HEK293 (cell line): ENCODE data around the gene RASL11B.

Source experiments
- CTCF ChIA-PET: fragments of 350-600 bp; formaldehyde crosslinking; extraction: SDS; loops from one replicate; lab custom pipeline; 2021; ENCODE audit warnings: antibody characterized with exemption; lab: Yijun Ruan, JAX
- POLR2A ChIA-PET: fragments of 300-600 bp; formaldehyde crosslinking; extraction: SDS; loops from one replicate; lab custom pipeline; 2020; ENCODE audit warnings: antibody characterized with exemption, inconsistent platforms; lab: Yijun Ruan, JAX
- H3K27ac ChIP-seq: fragments of 200-500 bp; sonication (Bioruptor generic); 2 replicates; pipeline ENCODE4 v1.5.1; 2014; ENCODE audit warnings: low read depth, low read length, control low read depth, inconsistent platforms; ENCODE audit errors: extremely low read depth
- H3K36me3 ChIP-seq, 2 experiments: fragments of 200-500 bp in 1 of 2; sonication (Bioruptor generic) in 1 of 2; 1 replicate in 1 of 2; 2 replicates in 1 of 2; pipeline ENCODE4 v1.5.1; 2014 to 2017; ENCODE audit warnings: inconsistent platforms in 2 of 2, low read length in 2 of 2; ENCODE audit not compliant: control insufficient read depth in 2 of 2, insufficient read depth in 1 of 2
- H3K4me1 ChIP-seq: fragments of 200-500 bp; sonication (Bioruptor generic); 2 replicates; pipeline ENCODE4 v1.5.1; 2014; ENCODE audit warnings: mild to moderate bottlenecking, low read length, inconsistent platforms; ENCODE audit not compliant: control insufficient read depth, insufficient read depth
- H3K4me3 ChIP-seq: 2 replicates; pipeline ENCODE4 v1.5.1; 2011; ENCODE audit warnings: low read depth, mild to moderate bottlenecking, control low read depth, low read length, moderate library complexity
- H3K9me3 ChIP-seq: fragments of 200-500 bp; sonication (Bioruptor generic); 2 replicates; pipeline ENCODE4 v1.5.1; 2014; ENCODE audit warnings: low read depth, low read length, inconsistent platforms; ENCODE audit not compliant: control insufficient read depth, insufficient read depth
- SCRT1 ChIP-seq: fragments of 450-650 bp; formaldehyde crosslinking; IDR thresholded peaks from 2 replicates; pipeline ENCODE4 v1.5.1; 2016; ENCODE audit warnings: missing biosample characterization, missing genetic modification characterization, borderline replicate concordance
- ZBTB1 ChIP-seq: fragments of 450-650 bp; formaldehyde crosslinking; IDR thresholded peaks from 2 replicates; pipeline ENCODE4 v1.5.1; 2016; ENCODE audit warnings: missing biosample characterization, missing genetic modification characterization
- ZBTB44 ChIP-seq: fragments of 450-650 bp; IDR thresholded peaks from 2 replicates; pipeline ENCODE4 v1.5.1; 2018; ENCODE audit warnings: missing biosample characterization, mild to moderate bottlenecking, missing genetic modification characterization
- ZNF214 ChIP-seq: fragments of 450-650 bp; formaldehyde crosslinking; IDR thresholded peaks from 2 replicates; pipeline ENCODE4 v1.5.1; 2017; ENCODE audit warnings: missing biosample characterization, mild to moderate bottlenecking, missing genetic modification characterization, borderline replicate concordance
- ZNF274 ChIP-seq, 2 experiments: fragments of 200-500 bp in 1 of 2; fragments of 450-650 bp in 1 of 2; sonication (Bioruptor generic) in 1 of 2; formaldehyde crosslinking in 1 of 2; IDR thresholded peaks; 2 replicates each; pipeline versions ENCODE4 v1.5.1 to v1.6.1; 2014 to 2016; ENCODE audit warnings: borderline replicate concordance in 1 of 2, inconsistent platforms in 1 of 2, low read length in 1 of 2, missing biosample characterization in 1 of 2, missing genetic modification characterization in 1 of 2
- ZNF302 ChIP-seq: fragments of 450-650 bp; formaldehyde crosslinking; IDR thresholded peaks from 2 replicates; pipeline ENCODE4 v1.5.1; 2016; ENCODE audit warnings: missing biosample characterization, missing genetic modification characterization, low read depth
- ZNF510 ChIP-seq: fragments of 450-650 bp; formaldehyde crosslinking; IDR thresholded peaks from 2 replicates; pipeline ENCODE4 v1.5.1; 2018; ENCODE audit warnings: mild to moderate bottlenecking, missing genetic modification characterization, missing biosample characterization; ENCODE audit not compliant: insufficient replicate concordance
- ZNF596 ChIP-seq: fragments of 450-650 bp; IDR thresholded peaks from 2 replicates; pipeline ENCODE4 v1.5.0; 2018; ENCODE audit warnings: missing biosample characterization, mild to moderate bottlenecking, missing genetic modification characterization, moderate library complexity
- ZNF677 ChIP-seq: fragments of 450-650 bp; IDR thresholded peaks from 2 replicates; pipeline ENCODE4 v1.5.0; 2018; ENCODE audit warnings: missing biosample characterization, mild to moderate bottlenecking, missing genetic modification characterization, moderate library complexity
- ZNF785 ChIP-seq: fragments of 450-650 bp; formaldehyde crosslinking; IDR thresholded peaks from 2 replicates; pipeline ENCODE4 v1.5.1; 2016; ENCODE audit warnings: missing biosample characterization, missing genetic modification characterization

The RASL11B gene

GRCh38 chr4:52915730-52916300 is 53.7 kb downstream of the RASL11B start:
- Histone ChIP-seq H3K36me3 (no peaks in the 10 kb centered on the region), H3K9me3 (no peaks in the 10 kb centered on the region), H3K4me3 (no peak overlapping the region), H3K4me1 (no peaks in the 10 kb centered on the region), H3K27ac (no peak overlapping the region)
- POLR2A ChIA-PET: no interaction called here
- CTCF ChIA-PET: interaction anchor here (1.0 kb wide), 1 partner anchor 52 kb away, joined by 3 read pairs; no protein-coding TSS in a partner anchor
- TF ChIP-seq ZBTB44 (no peak), SCRT1 (tag by site-specific recombination) (no peak), ZNF596 (tag by site-specific recombination) (no peak), ZNF510 (tag by site-specific recombination) (no peak), ZNF785 (tag by site-specific recombination) (no peak), ZBTB1 (tag by site-specific recombination) (no peak), ZNF677 (no peak), ZNF214 (tag by site-specific recombination) (no peak), ZNF274 (IDR thresholded peaks at IDR 0.05; ENCODE audit: low read length) (no peak), ZNF274 (tag by site-specific recombination; IDR thresholded peaks at IDR 0.05; ENCODE audit: borderline replicate concordance) (no peak), ZNF302 (tag by site-specific recombination) (no peak)
